IPS-NIHi11 (cell line): Measurements from ENCODE around the gene ACSS3.
"Not testable (repeated sequence)": the region's sequence is repeated elsewhere in the genome, so short reads cannot be mapped to it uniquely, and the experiment has no call there.

Source experiments
- DNase-seq: peaks from one replicate; pipeline ENCODE4 v3.0.0; 2012; ENCODE audit warnings: mixed read lengths, low spot score

The ACSS3 gene

GRCh38 chr12:81077686-81078441, at the start of gene ACSS3:
TSS of gene ACSS3 (plus strand) at chr12:81078079. CDS start at chr12:81078121, 42 bp downstream.
- peak; percentile 67 for DNase-seq

- no peak for DNase-seq
Measured at GRCh38 chr12:81034926-81035325, 43.0 kb upstream of the ACSS3 start.

- DNase-seq = no peak
Measured at GRCh38 chr12:81039231-81039630, 38.6 kb upstream of the ACSS3 start.

GRCh38 chr12:81043979-81044740, 33.7 kb upstream of the ACSS3 start:
- DNase-seq = no peak

- DNase-seq = not testable (repeated sequence)
Measured at GRCh38 chr12:81064971-81065370, 12.9 kb upstream of the ACSS3 start.

- no peak for DNase-seq
Measured at GRCh38 chr12:81070846-81071245, 7.0 kb upstream of the ACSS3 start.

GRCh38 chr12:81075539-81075938, 2.3 kb upstream of the ACSS3 start:
- DNase-seq = no peak

GRCh38 chr12:81077329-81077685, 572 bp upstream of the ACSS3 start:
- DNase-seq = peak; percentile 84

GRCh38 chr12:81078469-81079196, 754 bp downstream of the ACSS3 start:
- peak; percentile 19 for DNase-seq

GRCh38 chr12:81079280-81080076, 1.6 kb downstream of the ACSS3 start:
- no peak for DNase-seq

- DNase-seq = no peak
Measured at GRCh38 chr12:81080431-81080983, 2.6 kb downstream of the ACSS3 start.

GRCh38 chr12:81081726-81082125, 3.8 kb downstream of the ACSS3 start:
- no peak for DNase-seq

GRCh38 chr12:81083018-81083417, 5.1 kb downstream of the ACSS3 start:
- no peak for DNase-seq

- no peak for DNase-seq
Measured at GRCh38 chr12:81083906-81084513, 6.1 kb downstream of the ACSS3 start.

- no peak for DNase-seq
Measured at GRCh38 chr12:81084811-81085350, 7.0 kb downstream of the ACSS3 start.

GRCh38 chr12:81085832-81086231, 8.0 kb downstream of the ACSS3 start:
- DNase-seq = no peak

- no peak for DNase-seq
Measured at GRCh38 chr12:81086342-81086741, 8.5 kb downstream of the ACSS3 start.

- DNase-seq = no peak
Measured at GRCh38 chr12:81088221-81088620, 10.3 kb downstream of the ACSS3 start.

GRCh38 chr12:81089412-81089811, 11.5 kb downstream of the ACSS3 start:
- no peak for DNase-seq

GRCh38 chr12:81092053-81092452, 14.2 kb downstream of the ACSS3 start:
- DNase-seq = no peak
